NOMO-1 treated with dmso at 0.1 percent for 144 hours (cell line): ENCODE data around the gene PTPRM.

Experiments
- DNase-seq: peaks from one replicate; lab custom pipeline; 2025; ENCODE audit not compliant: unreplicated experiment; lab: John Stamatoyannopoulos, UW

PTPRM gene

DNA sequence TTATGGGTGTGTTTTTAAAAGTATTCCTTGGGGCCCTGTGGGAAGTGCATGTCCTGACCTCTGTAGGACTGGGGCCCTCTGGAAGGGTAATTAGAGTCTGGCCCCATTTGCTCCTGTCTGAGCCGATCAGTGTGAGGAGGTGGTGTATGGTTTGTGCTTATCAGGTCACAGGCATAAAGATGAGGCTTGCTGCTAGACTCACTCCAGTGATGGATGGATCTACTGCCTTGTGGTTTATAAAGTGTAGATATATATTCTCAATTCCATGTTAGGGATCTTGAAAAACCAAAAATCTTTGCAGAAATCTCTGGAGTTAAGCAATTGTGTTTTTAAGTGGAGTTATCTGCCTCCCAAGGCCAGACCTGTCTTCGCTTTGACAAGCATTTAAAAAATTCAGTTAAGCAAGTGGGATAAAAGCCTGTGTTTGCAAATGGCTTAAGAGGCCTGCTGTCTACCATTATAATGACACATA is 182.4 kb downstream of the PTPRM start:
- no peak for DNase-seq

DNA sequence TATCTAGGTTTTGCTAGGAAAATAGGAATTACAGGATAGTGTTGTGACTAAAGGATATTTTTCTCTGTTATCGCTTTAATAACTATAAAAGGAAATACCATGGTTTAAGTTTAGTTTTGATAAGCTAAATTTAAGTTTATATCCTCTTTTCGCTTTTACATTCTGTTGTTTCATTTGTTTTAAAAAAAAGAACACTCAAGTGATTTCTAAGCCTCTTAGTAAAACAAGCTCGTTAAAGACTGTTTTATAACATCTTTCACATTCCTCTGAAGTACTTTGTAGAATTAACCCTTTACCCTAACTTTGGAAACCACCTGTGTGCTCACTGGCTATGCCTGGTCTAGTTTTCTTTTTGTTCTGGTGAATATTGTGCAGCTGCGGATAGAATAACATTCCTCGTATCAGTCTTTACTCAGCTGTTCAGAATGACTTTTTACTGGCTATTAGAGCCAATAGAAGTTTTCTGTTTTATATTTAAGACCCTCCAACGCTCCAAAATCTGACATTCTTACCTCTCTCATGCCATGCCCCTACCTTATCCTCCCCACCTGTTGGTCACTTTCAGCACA is 183.1 kb downstream of the PTPRM start:
- no peak for DNase-seq

GRCh38 chr18:7750966-7751365 is 183.8 kb downstream of the PTPRM start:
- no peak for DNase-seq

DNA sequence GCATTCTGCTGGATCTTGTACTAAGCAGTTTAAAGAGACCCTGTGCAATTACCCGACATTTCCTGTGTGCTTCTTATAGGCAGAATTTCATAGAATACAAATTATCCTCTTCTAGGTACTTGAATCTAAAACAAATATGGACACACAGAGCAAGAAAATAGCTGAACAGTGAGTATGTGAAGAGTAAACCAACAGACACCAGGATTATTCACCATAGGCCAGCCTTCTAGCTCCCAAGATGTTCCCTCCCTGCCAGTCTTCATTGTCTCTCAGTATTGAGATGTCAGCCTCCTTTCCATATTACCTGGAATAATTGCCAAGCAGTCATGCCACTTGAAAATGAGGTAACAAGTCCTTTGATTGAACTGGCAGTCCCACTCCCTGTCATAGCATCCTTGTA is 187.1 kb downstream of the PTPRM start:
- no peak for DNase-seq

GRCh38 chr18:7754725-7755181 is 187.6 kb downstream of the PTPRM start:
- no peak for DNase-seq

- no peak for DNase-seq
Observed at GRCh38 chr18:7755753-7756475, 188.8 kb downstream of the PTPRM start.

GRCh38 chr18:7757175-7757574 is 190.1 kb downstream of the PTPRM start:
- no peak for DNase-seq

- no peak for DNase-seq
Observed at GRCh38 chr18:7758764-7759163, 191.6 kb downstream of the PTPRM start.

- DNase-seq: no peak
Observed at GRCh38 chr18:7760967-7761948, 194.1 kb downstream of the PTPRM start.

DNA sequence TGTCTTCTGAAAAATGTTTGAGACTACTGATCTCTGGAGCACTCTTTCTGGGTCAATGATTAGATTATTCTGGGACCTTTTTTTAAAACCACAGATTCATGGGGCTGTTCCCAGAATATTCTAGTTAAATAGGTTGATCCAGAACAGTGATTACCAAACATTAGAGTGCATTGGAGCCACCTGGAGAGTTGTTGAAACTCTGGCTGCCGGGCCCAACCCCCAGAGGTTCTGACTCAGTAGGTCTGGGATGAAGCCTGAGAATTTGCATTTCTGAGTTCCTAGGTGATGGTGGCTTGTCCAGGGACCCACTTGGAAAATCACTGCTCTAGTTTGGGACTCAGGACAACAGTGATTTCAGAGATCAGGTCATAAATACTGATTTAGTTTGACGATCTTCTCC is 197.3 kb downstream of the PTPRM start:
- no peak for DNase-seq

DNA sequence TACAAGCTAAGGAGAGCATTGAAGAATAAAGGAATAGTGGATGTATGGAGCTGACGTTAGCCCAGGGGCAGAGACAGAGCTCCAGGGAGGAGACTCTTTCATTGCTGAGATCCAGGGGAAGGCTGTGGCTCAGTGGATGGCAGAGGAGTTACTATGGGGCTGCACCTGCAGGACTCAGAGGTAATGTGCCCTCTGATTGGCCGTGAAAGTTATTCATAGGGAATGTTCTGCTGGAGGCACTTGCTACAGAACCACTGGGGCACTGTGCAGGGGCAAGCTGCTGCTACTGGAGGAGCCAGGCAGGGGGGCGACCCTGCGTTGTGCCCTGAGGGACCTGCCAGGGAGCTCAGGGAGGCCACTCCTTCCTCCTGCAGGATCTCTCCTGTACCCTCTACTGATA is 199.2 kb downstream of the PTPRM start:
- DNase-seq: no peak

DNA sequence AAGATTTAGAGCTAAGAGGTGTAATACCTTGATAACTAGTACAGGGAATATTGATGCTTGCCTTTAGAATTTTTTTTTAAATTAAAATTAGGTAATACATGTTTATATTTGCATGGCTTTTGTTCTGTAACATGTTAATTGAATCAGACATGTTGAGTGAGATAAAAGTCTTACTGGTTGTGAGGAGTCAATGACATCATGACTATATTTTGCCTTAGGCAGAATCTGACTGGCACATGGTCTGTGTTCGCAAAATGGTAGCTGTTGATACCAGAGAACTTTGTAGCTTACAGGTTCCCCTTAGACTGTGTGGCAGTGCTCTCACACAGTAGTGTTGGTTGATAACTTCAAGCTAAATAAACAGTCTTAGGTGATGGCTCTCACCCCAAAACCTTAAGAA is 199.7 kb downstream of the PTPRM start:
- no peak for DNase-seq

DNA sequence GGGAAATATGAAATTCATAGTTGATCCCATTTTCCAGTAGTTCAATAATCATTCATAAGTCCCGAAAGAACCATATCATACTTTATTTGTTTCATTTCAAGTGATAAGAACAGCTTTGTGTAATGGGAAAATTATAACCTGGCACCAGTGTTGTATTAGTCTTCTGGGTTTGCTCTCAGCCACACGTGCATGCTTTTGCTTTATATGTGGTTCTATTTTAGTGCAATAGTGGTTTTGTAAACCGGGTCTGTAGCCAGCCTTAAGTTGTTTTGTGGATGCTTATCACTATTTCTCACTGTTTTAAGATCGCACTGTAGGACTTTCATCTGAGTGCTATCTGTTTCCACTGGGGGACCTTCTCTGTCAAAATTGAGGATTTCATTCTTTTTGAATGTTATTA is 203.8 kb downstream of the PTPRM start:
- no peak for DNase-seq

- no peak for DNase-seq
Observed at GRCh38 chr18:7772510-7772888, 205.4 kb downstream of the PTPRM start.

DNA sequence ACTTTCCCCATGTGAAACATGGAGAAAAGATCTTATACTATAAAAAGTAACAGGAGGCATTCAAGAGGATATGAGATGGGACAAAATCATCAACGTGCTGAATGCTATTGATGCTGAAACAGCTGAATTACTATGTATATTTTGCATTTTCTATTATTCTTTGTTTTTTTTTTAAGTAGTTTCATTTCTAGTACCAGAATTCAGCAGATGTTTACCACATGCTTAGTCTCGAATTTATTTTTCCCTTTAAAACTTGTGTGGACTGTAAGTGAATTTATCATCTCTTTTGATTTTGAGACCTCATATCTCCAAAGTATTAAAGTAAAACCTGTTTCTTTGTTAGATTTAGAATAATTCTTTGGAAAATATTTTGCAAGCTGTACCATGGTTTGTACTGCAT is 205.8 kb downstream of the PTPRM start:
- DNase-seq: no peak

DNA sequence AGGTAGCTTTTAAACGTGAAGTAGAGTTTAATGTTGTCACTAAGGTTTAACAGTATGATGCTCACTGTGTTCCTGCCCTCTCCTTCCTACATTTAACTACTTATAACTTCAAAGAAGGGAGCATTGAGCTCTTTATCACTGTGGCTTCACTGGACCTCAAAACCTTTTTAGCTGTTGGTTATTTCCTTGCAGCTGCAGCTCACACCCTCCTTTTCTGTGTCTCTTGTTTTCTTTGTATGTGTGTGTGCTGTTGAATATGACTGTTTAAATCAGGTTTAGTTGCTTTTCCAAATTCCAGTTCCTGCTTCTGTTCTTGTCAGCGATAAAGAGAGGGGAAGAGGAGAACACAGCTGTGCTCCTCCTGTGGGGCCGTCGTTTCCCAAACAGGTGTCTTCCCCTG is 208.0 kb downstream of the PTPRM start:
- no peak for DNase-seq

GRCh38 chr18:7775843-7776242 is 208.7 kb downstream of the PTPRM start:
- no peak for DNase-seq

GRCh38 chr18:7778181-7778580 is 211.1 kb downstream of the PTPRM start:
- no peak for DNase-seq

DNA sequence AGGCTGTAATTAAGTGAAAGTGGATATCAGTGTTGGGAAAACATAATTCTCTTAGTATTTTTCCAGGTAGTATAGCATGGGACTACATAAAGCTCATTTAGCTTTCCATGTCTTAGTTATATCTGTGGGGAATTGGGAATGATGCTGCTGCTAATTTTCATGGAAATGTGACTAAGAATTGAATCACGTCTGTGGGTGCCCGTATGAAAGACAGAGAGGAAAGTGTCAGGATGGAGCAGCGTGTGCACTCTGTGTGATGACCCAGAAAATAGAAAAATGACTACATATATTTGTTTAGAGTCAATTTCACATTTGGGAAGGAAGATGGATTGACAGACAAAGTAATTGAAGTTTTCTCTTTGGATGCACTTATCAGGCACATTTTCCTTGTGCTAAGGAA is 212.1 kb downstream of the PTPRM start:
- no peak for DNase-seq

DNA sequence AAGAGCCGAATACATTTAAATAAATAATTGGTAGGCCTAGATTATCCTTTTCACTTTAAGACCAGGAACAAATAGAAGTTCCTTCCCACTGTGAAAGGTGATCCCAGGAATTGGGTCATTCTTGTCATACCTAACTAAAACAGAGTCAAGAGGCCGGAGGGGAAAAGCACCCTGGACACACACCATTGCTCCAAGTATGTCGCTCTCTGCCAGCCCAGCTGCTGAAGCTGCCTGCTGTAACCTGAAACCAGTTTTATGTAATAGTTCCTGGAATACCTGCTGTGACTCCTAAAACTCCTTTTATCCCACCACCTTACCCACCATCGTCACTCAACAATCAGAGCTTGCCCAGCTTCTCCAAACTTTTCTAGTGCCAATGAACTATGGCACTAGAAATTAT is 217.1 kb downstream of the PTPRM start:
- no peak for DNase-seq

DNA sequence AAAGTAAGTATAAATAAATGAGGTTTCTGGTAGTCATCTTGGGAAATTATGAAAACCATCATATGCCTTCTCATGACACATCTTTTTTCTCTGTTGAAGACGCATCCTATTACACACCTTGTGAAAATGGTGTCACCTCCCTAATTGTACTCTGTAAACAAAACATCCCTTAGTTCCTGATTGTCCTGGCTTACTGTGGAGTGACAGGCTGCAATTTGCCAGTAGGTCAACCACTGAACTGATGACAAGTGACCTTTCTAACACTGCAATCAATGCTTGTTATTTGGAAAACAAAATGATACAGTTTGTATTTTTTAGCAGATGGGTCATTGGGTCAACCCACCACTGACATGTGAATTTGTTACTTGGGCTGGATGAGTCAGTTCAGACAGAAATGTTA is 219.5 kb downstream of the PTPRM start:
- DNase-seq: no peak

GRCh38 chr18:7787339-7787738 is 220.2 kb downstream of the PTPRM start:
- DNase-seq: no peak
